DMS53 treated with DMSO at 0.1 percent for 48 hours (cell line): ENCODE results near the gene SLC4A9.
A peak's percentile ranks its signal among the peaks of the same experiment; 100 is the strongest.

Experiments used
- DNase-seq: peaks from one replicate; lab custom pipeline; 2025; ENCODE audit not compliant: unreplicated experiment; lab: John Stamatoyannopoulos, UW

The SLC4A9 gene

DNA sequence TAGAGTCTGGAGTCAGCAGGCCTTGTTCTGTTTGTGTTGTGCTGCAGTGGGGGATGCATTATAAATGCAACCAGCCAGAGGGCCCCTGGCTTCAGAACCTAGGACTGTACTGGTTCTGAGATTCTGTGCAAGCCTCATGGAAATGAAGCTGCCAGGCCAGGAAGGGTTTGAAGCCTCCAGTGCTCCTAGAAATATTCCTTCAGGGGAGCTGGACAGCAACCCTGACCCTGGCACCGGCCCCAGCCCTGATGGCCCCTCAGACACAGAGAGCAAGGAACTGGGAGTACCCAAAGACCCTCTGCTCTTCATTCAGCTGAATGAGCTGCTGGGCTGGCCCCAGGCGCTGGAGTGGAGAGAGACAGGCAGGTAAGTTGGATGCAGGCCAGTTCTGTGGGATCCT lies at the start of gene SLC4A9:
TSS of gene SLC4A9 (plus strand) at position 94 of the 400 bp plus-strand sequence. CDS start at position 137, 43 bp downstream.
- DNase-seq: no peak

DNA sequence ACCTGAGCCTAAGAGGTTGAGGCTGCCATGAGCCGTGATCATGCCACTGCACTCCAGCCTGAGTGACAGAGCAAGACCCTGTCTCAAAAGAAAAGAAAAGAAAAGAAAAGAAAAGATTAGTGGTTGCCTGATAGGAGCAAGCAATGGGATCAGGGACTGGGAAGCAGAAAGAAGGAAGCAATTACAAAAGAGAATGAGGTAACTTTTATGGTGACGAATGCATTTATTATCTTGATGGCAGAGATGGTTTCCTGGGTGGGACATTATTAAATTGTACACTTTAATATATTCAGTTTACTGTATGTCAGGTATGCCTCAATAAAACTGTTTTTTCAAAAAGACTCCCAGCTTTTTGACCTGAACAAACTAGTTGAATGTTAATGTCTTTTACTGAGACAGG lies 49.6 kb upstream of the SLC4A9 start:
- DNase-seq: no peak

GRCh38 chr5:140311011-140311467 lies 49.0 kb upstream of the SLC4A9 start:
- DNase-seq: no peak

DNA sequence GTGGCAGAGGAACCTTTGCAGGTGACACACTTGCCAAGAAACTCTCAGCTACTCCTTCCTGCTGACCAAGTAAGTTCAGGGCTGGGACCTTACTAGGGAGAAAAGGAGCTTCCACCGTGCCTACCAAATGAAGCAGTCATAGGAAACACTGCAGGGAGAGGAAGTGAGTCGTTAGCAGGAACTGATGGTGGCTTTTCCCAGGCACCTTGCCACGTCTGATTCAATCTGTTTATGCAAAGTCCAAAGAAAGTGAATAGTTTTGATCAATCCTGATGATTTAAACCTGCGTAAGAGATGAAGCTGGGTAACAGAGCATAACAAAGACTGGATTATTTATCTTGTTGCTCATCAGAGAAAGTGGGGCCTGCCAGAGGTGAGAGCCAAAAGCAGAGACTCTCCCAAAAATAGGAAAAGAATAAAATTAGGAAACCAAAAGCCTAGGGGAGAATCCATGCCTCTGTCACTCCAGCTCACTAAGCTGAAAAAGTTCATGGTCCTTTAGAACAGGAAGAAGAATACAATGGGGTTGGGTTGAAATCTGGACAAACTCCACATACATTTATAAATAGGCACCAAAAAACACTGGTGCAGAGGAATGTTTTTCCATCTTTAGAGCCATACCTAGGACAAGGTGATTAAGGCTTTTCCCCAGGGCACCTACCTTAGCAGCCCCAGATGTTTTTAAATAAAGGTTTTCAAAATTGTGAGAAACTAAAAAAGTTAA lies 47.8 kb upstream of the SLC4A9 start:
- DNase-seq: no peak

GRCh38 chr5:140312791-140313189 lies 47.2 kb upstream of the SLC4A9 start:
- DNase-seq: no peak

DNA sequence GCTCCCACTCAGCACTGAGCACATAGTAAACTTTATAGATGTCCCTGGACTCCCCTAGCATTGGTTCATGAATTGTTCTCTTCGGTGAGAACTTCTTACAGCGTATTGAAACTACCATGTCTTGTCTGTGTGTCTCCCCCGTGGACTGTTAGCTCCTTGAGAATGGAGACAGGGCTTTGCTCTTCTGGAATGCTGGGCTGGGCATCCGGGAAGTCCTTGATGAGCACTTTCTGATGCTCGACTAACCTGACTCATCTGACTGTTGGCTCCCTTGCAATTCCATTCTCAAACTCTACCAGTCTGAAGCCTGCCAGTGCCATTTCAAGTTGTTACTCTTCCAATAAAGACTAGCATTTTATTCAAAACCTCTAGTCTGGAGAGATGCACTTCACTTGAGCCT lies 42.1 kb upstream of the SLC4A9 start:
- DNase-seq: no peak

- DNase-seq: no peak
Measured at GRCh38 chr5:140318792-140319191, 41.2 kb upstream of the SLC4A9 start.

GRCh38 chr5:140319833-140320232 lies 40.2 kb upstream of the SLC4A9 start:
- no peak for DNase-seq

- no peak for DNase-seq
Measured at GRCh38 chr5:140321796-140322195, 38.2 kb upstream of the SLC4A9 start.

DNA sequence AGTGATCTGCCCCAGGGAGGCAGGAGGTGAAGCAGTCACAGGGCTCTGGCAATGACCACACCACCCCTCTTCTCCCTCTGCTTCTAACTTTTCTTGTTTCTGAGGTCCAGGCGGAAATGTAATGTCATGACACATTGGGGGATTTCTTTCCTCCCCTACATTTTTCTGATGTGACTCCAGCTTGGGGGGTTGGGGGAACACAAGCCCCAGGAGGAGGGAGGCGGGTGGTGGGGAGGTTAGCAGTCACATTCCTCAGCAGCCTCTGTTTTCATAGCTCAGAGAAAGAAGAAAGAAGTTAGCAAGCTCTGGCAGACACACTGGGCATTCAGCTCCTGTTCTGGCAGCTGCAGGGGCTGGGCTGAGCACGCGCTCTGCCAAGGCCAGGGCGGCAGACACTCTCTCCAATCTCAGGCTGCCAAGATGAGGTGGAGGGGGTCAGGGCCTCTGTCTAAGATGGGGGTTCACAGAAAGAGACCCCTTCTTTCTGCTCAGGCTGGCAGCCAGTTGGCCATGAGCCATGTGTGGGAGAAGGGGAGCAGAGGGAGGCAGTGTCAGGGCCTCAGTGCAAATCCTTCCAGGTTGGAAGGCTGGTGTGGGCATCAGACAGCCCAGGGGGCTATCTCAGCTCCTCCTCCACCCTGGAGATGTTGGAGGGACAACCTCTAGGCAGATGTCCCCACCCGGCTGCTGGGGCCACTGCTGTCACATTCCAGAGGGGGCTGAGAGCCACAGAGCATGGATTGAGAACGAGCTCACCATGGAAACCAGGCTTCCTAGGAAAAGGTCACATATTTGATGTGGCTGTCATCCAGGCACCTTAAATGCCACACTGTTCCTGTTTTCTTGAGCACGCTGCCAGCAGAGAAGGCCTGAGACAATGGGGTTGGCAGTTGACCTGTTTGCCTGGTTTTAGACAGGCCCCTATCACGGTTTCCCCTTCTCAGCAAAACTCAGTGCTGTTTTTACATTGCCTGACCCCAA lies 37.0 kb upstream of the SLC4A9 start:
- DNase-seq: no peak

DNA sequence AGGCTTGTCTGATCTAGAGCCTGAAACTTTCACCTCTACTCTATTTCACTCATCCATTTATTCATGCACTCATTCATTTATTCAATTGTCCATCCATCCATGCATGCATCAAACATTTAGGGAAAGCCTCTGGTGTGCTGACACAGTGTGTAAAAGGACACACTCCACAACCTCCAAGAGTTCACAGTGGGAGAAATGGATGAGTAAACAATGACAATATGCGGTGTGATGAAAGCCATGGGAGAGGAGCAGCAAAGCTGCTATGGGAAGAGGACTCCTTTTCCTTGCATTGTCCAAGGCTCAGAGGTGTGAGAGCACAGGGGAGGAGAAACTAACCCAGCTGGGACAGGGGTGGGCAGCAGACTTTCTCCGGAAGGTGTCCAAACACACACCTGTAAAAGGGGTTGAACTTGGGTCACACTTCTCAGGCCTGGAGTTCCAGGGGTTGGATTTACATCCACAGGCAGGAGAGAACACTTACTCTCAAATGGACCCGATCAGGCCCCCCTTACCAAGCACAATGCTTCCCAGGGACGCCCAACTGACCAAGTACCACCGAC lies 35.9 kb upstream of the SLC4A9 start:
- DNase-seq: no peak

GRCh38 chr5:140324617-140325241 lies 35.3 kb upstream of the SLC4A9 start:
- DNase-seq: no peak

DNA sequence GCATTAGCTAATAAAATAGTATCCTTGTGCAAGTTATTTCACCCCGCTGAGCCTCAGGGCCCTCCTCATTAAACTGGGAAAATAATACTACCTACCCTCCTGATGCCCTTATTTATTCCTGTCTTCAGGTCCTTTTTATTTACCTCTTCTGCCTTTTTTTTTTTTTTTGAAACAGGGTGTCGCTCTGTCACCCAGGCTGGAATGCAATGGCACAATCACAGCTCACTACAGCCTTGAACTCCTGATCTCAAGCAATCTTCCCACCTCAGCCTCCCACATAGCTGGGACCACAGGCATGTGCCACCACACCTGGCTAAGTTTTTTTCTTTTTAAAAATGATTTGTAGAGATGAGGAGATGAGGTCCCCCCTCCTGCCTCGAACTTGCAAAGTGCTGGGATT lies 34.5 kb upstream of the SLC4A9 start:
- DNase-seq: no peak

GRCh38 chr5:140327589-140327988 lies 32.4 kb upstream of the SLC4A9 start:
- DNase-seq: peak; percentile 7

DNA sequence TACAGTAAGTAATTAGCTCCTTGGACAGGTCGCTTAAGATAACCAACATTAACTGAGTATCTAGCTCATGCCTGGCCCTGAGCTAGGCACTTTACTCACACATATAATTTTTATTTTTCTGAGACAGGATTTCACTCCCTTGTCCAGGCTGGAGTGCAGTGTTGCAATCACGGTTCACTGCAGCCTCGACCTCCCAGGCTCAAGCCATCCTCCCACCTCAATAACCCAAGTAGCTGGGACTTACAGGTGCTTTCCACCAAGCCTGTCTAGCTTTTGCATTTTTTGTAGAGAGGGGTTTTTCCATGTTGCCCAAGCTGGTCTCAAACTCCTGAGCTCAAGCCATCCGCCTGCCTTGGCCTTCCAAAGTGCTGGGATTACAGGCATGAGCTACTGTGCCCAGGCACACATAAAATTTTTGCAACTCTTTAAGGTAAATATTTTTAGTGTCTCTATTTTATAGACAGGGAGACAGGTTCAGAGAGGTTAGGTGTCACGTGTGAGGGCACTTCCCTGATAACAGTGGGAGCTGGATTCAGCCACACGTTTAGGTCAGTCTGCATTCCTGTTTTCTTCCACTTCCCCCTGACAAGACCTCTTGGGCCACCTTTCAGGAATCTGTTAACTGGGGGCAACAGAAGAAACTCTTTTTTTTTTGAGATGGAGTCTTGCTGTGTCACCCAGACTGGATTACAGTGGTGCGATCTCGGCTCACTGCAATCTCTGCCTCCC lies 31.8 kb upstream of the SLC4A9 start:
- DNase-seq: no peak

GRCh38 chr5:140329739-140330481 lies 30.1 kb upstream of the SLC4A9 start:
- DNase-seq: no peak

DNA sequence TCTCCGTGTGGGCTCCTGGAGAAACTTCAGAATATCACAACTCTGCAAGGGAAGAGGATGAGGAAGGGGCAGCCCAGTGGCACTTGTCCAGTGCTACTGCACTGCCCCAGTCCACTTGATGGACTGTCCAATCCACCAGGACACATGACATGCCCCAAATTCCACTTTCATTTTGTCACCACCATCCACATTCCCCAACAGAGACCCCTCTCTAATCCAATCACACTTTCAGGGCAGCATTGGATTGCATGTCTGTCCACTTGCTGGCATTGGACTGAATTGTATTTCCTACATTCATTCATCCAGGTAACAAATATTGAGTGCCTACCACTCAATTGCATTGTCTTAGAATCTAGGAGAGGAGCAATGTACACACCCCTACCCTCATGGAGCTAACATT lies 28.4 kb upstream of the SLC4A9 start:
- no peak for DNase-seq

GRCh38 chr5:140336388-140336787 lies 23.6 kb upstream of the SLC4A9 start:
- DNase-seq: no peak

GRCh38 chr5:140337880-140338279 lies 22.1 kb upstream of the SLC4A9 start:
- DNase-seq: no peak

GRCh38 chr5:140338336-140338735 lies 21.7 kb upstream of the SLC4A9 start:
- DNase-seq: no peak
